Measurements from ENCODE around the gene EXOC4.
A peak's percentile ranks its signal among the peaks of the same experiment; 100 is the strongest.

Gene EXOC4

GRCh38 chr7:133681529-133681928 lies 428.7 kb downstream of the EXOC4 start:
- DNase-seq (ENCODE audit: low read depth): no peak
- no peak for TF ChIP-seq CTCF (IDR thresholded peaks at IDR 0.05; ENCODE audit: insufficient read depth, low read depth, low read length, missing control alignments)
- H3K4me3 ChIP-seq (ENCODE audit: low read length): no peak overlapping the region

GRCh38 chr7:133682364-133683181 lies 429.7 kb downstream of the EXOC4 start:
- DNase-seq (ENCODE audit: low read depth): no peak
- TF ChIP-seq CTCF (IDR thresholded peaks at IDR 0.05; ENCODE audit: insufficient read depth, low read depth, low read length, missing control alignments): no peak
- no peak overlapping the region for H3K4me3 ChIP-seq (ENCODE audit: low read length)

GRCh38 chr7:133683182-133683454 lies 430.2 kb downstream of the EXOC4 start:
- DNase-seq (ENCODE audit: low read depth): no peak
- no peak for TF ChIP-seq CTCF (IDR thresholded peaks at IDR 0.05; ENCODE audit: insufficient read depth, low read depth, low read length, missing control alignments)
- no peak overlapping the region for H3K4me3 ChIP-seq (ENCODE audit: low read length)

- no peak overlapping the region for H3K4me3 ChIP-seq (ENCODE audit: low read length)
- peak; percentile 76 for DNase-seq (ENCODE audit: low read depth)
- no peak for TF ChIP-seq CTCF (IDR thresholded peaks at IDR 0.05; ENCODE audit: insufficient read depth, low read depth, low read length, missing control alignments)
Measured at GRCh38 chr7:133688483-133689239, 435.8 kb downstream of the EXOC4 start.

- no peak for TF ChIP-seq CTCF (IDR thresholded peaks at IDR 0.05; ENCODE audit: insufficient read depth, low read depth, low read length, missing control alignments)
- no peak overlapping the region for H3K4me3 ChIP-seq (ENCODE audit: low read length)
- no peak for DNase-seq (ENCODE audit: low read depth)
Measured at GRCh38 chr7:133690740-133691139, 437.9 kb downstream of the EXOC4 start.

- TF ChIP-seq CTCF (IDR thresholded peaks at IDR 0.05; ENCODE audit: insufficient read depth, low read depth, low read length, missing control alignments): no peak
- DNase-seq (ENCODE audit: low read depth): no peak
- no peak overlapping the region for H3K4me3 ChIP-seq (ENCODE audit: low read length)
Measured at GRCh38 chr7:133691727-133692610, 439.1 kb downstream of the EXOC4 start.
